Neural cell (in vitro differentiated cells): ENCODE results near the gene KCTD15. TPM values are rescaled to one million over a fixed set of nuclear protein-coding genes. Genes with fewer than 3 reads are reported as not detected.

Source experiments
- H2AFZ ChIP-seq: fragments of 200-600, 300-800 bp; sonication (generic), shearing (Covaris generic); 2 replicates; pipeline ENCODE4 v1.6.0; 2014; ENCODE audit warnings: low read depth, mild to moderate bottlenecking, antibody characterized with exemption, low read length, moderate library complexity
- H3F3A ChIP-seq: fragments of 200-600 bp; shearing (Covaris generic); 2 replicates; pipeline ENCODE4 v1.6.1; 2016; ENCODE audit warnings: mild to moderate bottlenecking, moderate library complexity, mixed read lengths, antibody characterized with exemption, low read length; ENCODE audit not compliant: insufficient read depth, poor library complexity, severe bottlenecking
- H3K27ac ChIP-seq: fragments of 200-600, 300-800 bp; sonication (generic), shearing (Covaris generic); 2 replicates; pipeline ENCODE4 v1.5.1; 2014; ENCODE audit warnings: mild to moderate bottlenecking, low read length, moderate library complexity
- H3K27me3 ChIP-seq: fragments of 300-800, 200-600 bp; sonication (generic), shearing (Covaris generic); 2 replicates; pipeline ENCODE4 v1.6.0; 2014; ENCODE audit warnings: mild to moderate bottlenecking, low read depth, low read length, moderate library complexity; ENCODE audit not compliant: insufficient read depth
- H3K36me3 ChIP-seq: fragments of 300-800, 200-600 bp; sonication (generic), shearing (Covaris generic); 2 replicates; pipeline ENCODE4 v1.5.1; 2014; ENCODE audit warnings: mild to moderate bottlenecking, antibody characterized with exemption, low read length, moderate library complexity; ENCODE audit not compliant: insufficient read depth
- H3K4me2 ChIP-seq: fragments of 300-800, 200-600 bp; sonication (generic), shearing (Covaris generic); 2 replicates; pipeline ENCODE4 v1.6.0; 2014; ENCODE audit warnings: mild to moderate bottlenecking, low read length
- H3K4me3 ChIP-seq: fragments of 300-800, 200-600 bp; sonication (generic), shearing (Covaris generic); 2 replicates; pipeline ENCODE4 v1.5.1; 2014; ENCODE audit warnings: mild to moderate bottlenecking, low read length, moderate library complexity
- H3K79me2 ChIP-seq: fragments of 200-600 bp; shearing (Covaris generic); replicated peaks from 2 replicates; pipeline ENCODE4 v1.6.0; 2014; ENCODE audit warnings: mild to moderate bottlenecking, low read length, moderate library complexity; ENCODE audit not compliant: insufficient read depth
- H3K9ac ChIP-seq: fragments of 300-800, 200-600 bp; sonication (generic), shearing (Covaris generic); 2 replicates; pipeline ENCODE4 v1.6.1; 2016; ENCODE audit warnings: mild to moderate bottlenecking, low read length, mixed read lengths
- H3K9me2 ChIP-seq: fragments of 200-600 bp; shearing (Covaris generic); 2 replicates; pipeline ENCODE4 v1.6.1; 2016; ENCODE audit warnings: mild to moderate bottlenecking, low read length, mixed read lengths; ENCODE audit not compliant: insufficient read depth
- H3K9me3 ChIP-seq: fragments of 200-600, 300-800 bp; sonication (generic), shearing (Covaris generic); 2 replicates; pipeline ENCODE4 v1.6.1; 2016; ENCODE audit warnings: mild to moderate bottlenecking, mixed run types, low read length, moderate library complexity, mixed read lengths
- H4K20me1 ChIP-seq: fragments of 200-600 bp; shearing (Covaris generic); 2 replicates; pipeline ENCODE4 v1.6.1; 2016; ENCODE audit warnings: mild to moderate bottlenecking, mixed run types; ENCODE audit not compliant: insufficient read depth
- EP300 ChIP-seq: fragments of 450-650 bp; conservative IDR thresholded peaks from 2 replicates; pipeline ENCODE4 v1.6.1; 2014; ENCODE audit warnings: antibody characterized with exemption, mild to moderate bottlenecking, moderate library complexity; ENCODE audit not compliant: poor library complexity, severe bottlenecking
- EZH2 ChIP-seq: fragments of 200-600, 300-800 bp; shearing (Covaris generic), sonication (generic); IDR thresholded peaks from 2 replicates; pipeline ENCODE4 v1.6.1; 2014; ENCODE audit warnings: antibody characterized with exemption, low read length, borderline replicate concordance, mild to moderate bottlenecking; ENCODE audit not compliant: insufficient read depth, poor library complexity, severe bottlenecking
- MXI1 ChIP-seq: fragments of 450-650 bp; conservative IDR thresholded peaks from 2 replicates; pipeline ENCODE4 v1.6.1; 2014; ENCODE audit warnings: antibody characterized with exemption, mild to moderate bottlenecking; ENCODE audit not compliant: poor library complexity, severe bottlenecking
- POLR2AphosphoS5 ChIP-seq: IDR thresholded peaks from 2 replicates; pipeline ENCODE4 v1.6.1; 2012
- RAD21 ChIP-seq: fragments of 450-650 bp; conservative IDR thresholded peaks from 2 replicates; pipeline ENCODE4 v1.6.1; 2014; ENCODE audit warnings: antibody characterized with exemption, mild to moderate bottlenecking, moderate library complexity
- REST ChIP-seq: IDR thresholded peaks from 2 replicates; pipeline ENCODE4 v1.6.1; 2012; ENCODE audit warnings: borderline replicate concordance
- SMC3 ChIP-seq: fragments of 450-650 bp; conservative IDR thresholded peaks from 2 replicates; pipeline ENCODE4 v1.6.1; 2014; ENCODE audit warnings: antibody characterized with exemption, mild to moderate bottlenecking, moderate library complexity; ENCODE audit not compliant: poor library complexity
- TAF1 ChIP-seq: IDR thresholded peaks from 2 replicates; pipeline ENCODE4 v1.6.1; 2012; ENCODE audit warnings: low read depth
- polyA plus RNA-seq: library from polyadenylated mRNA; depleted of rRNA; stranded (reverse); fragments of >200 nt; gene quantifications from 2 replicates; pipeline ENCODE4 v1.2.3, GENCODE V29; 2014
- TF ChIP-seq, protein P1 (sequence below): fragments of 450-650 bp; IDR thresholded peaks from 2 replicates; pipeline ENCODE4 v1.5.1; 2014; ENCODE audit warnings: antibody characterized with exemption, mild to moderate bottlenecking, moderate library complexity; ENCODE audit not compliant: poor library complexity, severe bottlenecking

Gene KCTD15
- polyA plus RNA-seq, 1 donor from 2014 or later, result 67.9 TPM

GRCh38 chr19:33789344-33789743 lies 7.3 kb upstream of the KCTD15 start:
- no peaks in the 10 kb centered on the region for H3K9me3 ChIP-seq
- no peak overlapping the region for H3K4me3 ChIP-seq
- no peak overlapping the region for H3K4me2 ChIP-seq
- H3K9ac ChIP-seq, result no peak overlapping the region
- no peak overlapping the region for H2AFZ ChIP-seq
- H3K9me2 ChIP-seq, result no peaks in the 10 kb centered on the region
- no peak overlapping the region for H3K27ac ChIP-seq
- H3K36me3 ChIP-seq, result no peaks in the 10 kb centered on the region
- no peaks in the 10 kb centered on the region for H4K20me1 ChIP-seq
- no peaks in the 10 kb centered on the region for H3K27me3 ChIP-seq
- TF ChIP-seq REST (no peak), TAF1 (no peak), RAD21 (no peak), EP300 (no peak), SMC3 (no peak), MXI1 (no peak)
- TF ChIP-seq, protein P1, sequence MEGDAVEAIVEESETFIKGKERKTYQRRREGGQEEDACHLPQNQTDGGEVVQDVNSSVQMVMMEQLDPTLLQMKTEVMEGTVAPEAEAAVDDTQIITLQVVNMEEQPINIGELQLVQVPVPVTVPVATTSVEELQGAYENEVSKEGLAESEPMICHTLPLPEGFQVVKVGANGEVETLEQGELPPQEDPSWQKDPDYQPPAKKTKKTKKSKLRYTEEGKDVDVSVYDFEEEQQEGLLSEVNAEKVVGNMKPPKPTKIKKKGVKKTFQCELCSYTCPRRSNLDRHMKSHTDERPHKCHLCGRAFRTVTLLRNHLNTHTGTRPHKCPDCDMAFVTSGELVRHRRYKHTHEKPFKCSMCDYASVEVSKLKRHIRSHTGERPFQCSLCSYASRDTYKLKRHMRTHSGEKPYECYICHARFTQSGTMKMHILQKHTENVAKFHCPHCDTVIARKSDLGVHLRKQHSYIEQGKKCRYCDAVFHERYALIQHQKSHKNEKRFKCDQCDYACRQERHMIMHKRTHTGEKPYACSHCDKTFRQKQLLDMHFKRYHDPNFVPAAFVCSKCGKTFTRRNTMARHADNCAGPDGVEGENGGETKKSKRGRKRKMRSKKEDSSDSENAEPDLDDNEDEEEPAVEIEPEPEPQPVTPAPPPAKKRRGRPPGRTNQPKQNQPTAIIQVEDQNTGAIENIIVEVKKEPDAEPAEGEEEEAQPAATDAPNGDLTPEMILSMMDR, result no peak
- H3F3A ChIP-seq, result no peaks in the 10 kb centered on the region
- H3K79me2 ChIP-seq, result no peaks in the 10 kb centered on the region

DNA sequence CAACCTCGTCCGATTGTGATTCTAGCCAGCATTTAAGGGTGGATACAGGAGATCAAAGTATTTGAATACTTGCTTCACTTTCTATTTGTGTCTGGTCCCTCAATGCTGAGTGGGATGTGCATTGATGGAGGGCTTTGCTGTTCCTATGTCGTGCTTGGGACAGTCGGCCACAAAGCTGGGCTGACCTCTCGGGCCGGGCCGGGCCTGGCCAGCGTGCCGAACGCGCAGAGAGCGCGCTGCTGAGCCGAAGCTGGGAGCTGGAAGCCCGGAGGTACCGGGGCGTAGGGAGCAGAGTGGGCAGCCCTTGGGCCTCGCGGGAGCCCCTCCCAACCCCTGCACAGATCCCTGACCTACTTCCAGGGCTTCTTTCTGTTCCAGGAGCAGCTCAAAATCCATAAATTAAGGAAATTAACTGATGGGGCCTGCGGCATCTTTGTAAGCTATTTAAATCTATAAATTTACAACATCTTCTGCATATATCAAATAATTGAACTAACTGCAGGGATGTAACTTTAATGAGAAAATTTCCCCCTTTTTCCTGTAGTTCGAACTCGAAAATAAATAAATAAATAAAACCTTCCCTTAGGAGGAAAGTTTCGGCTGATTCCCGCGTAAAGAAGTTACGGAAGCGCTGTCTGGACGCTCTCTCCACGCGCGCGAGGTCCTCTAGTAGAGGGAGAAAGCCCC lies 1.8 kb upstream of the KCTD15 start:
- H3K27me3 ChIP-seq, result no peaks in the 10 kb centered on the region
- H3K9ac ChIP-seq, result peak overlapping the region; percentile 90

More for the DNA sequence above, 1.8 kb upstream of the KCTD15 start:
- Histone ChIP-seq H3K27ac (no peak overlapping the region), H4K20me1 (no peaks in the 10 kb centered on the region), H3K4me3 (peak overlapping the region; percentile 89), H3K4me2 (no peak overlapping the region), H3K36me3 (no peaks in the 10 kb centered on the region), H3K9me2 (no peaks in the 10 kb centered on the region), H3F3A (no peaks in the 10 kb centered on the region), H3K9me3 (no peaks in the 10 kb centered on the region), H3K79me2 (no peaks in the 10 kb centered on the region), H2AFZ (no peak overlapping the region)
- TF ChIP-seq EP300 (no peak), REST (no peak), EZH2 (no peak), SMC3 (no peak), POLR2AphosphoS5 (no peak), TAF1 (no peak), RAD21 (no peak)
- TF ChIP-seq, protein P1, result no peak
